ENCODE results near the gene MSH2. TPM values are rescaled to one million over a fixed set of nuclear protein-coding genes. Genes with fewer than 3 reads are reported as not detected.
"Not testable (repeated sequence)": the region's sequence is repeated elsewhere in the genome, so short reads cannot be mapped to it uniquely, and the experiment has no call there.

Gene MSH2
- total RNA-seq, 2 donors from 2014 or later = 126 to 135 TPM

DNA sequence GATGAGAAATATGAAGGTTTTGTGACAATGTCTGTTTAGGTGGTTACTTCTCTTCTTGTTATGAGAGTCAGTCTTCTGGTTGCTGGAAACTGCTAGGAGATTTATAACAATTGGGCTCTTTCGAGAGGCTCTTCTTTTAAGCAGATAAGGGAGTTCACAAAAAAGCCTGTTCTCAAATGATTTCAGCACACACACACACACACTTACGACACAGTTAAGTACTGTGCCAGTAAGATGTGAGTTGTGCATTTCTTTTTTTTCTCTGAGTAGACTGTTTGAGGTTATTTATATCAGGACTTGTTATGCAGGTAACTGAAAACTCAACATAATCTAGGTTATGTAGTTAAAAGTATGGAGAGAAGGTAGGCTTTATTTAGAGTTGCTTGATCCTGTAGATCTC is 49.8 kb downstream of the MSH2 start:
- no peaks in the 10 kb centered on the region for H3K4me1 ChIP-seq (ENCODE audit: control insufficient read depth, insufficient read depth, low read length)
- TF ChIP-seq CTCF (conservative IDR thresholded peaks at IDR 0.05) = no peak
- H3K9me3 ChIP-seq (ENCODE audit: control insufficient read depth, low read length) = peaks cover 18% of the 10 kb centered on the region
- H3K9ac ChIP-seq (ENCODE audit: extremely low read depth, low read length, poor library complexity, severe bottlenecking) = no peak overlapping the region
- H3K27ac Mint-ChIP-seq = peak overlapping the region; percentile 59
- H3K27me3 ChIP-seq (ENCODE audit: control insufficient read depth, insufficient read depth, low read length, poor library complexity, severe bottlenecking) = no peaks in the 10 kb centered on the region
- peaks cover 85% of the 10 kb centered on the region for H3K36me3 ChIP-seq (ENCODE audit: control insufficient read depth, insufficient read depth, low read length)
- no peaks in the 10 kb centered on the region for H3K4me1 Mint-ChIP-seq
- WGBS, 2 experiments (ENCODE audit: insufficient coverage in 1 of 2, insufficient read length in 1 of 2) = 100% methylated on average over 2 of the region's 2 CpGs; no CpG with 5 or more reads in 1 of the 2 experiments
- no peak overlapping the region for H3K4me3 ChIP-seq (ENCODE audit: low read length)
- no peaks in the 10 kb centered on the region for H3K27me3 Mint-ChIP-seq (ENCODE audit: insufficient read depth)
- H3K4me3 Mint-ChIP-seq = no peak overlapping the region
- H3K36me3 Mint-ChIP-seq (ENCODE audit: low read depth) = peaks cover 86% of the 10 kb centered on the region
- no peak overlapping the region for H3K27ac ChIP-seq (ENCODE audit: low read depth, low read length)
- DNase-seq = no peak
- peaks cover 2% of the 10 kb centered on the region for H3K9me3 Mint-ChIP-seq

DNA sequence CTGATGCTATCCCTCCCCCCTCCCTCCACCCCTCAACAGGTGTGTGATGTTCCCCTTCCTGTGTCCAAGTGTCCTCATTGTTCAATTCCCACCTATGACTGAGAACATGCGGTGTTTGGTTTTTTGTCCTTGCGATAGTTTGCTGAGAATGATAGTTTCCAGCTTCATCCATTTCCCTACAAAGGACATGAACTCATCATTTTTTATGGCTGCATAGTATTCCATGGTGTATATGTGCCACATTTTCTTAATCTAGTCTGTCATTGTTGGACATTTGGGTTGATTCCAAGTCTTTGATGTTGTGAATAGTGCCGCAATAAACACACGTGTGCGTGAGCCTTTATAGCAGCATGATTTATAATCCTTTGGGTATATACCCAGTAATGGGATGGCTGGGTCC is 51.9 kb downstream of the MSH2 start:
- not testable (repeated sequence) for H3K27me3 ChIP-seq (ENCODE audit: control insufficient read depth, insufficient read depth, low read length, poor library complexity, severe bottlenecking); H3K27ac ChIP-seq (ENCODE audit: low read depth, low read length); DNase-seq; H3K4me3 Mint-ChIP-seq; H3K4me1 ChIP-seq (ENCODE audit: control insufficient read depth, insufficient read depth, low read length); H3K4me1 Mint-ChIP-seq; H3K4me3 ChIP-seq (ENCODE audit: low read length); H3K27me3 Mint-ChIP-seq (ENCODE audit: insufficient read depth); H3K9ac ChIP-seq (ENCODE audit: extremely low read depth, low read length, poor library complexity, severe bottlenecking); H3K9me3 Mint-ChIP-seq; H3K27ac Mint-ChIP-seq
- WGBS, 2 experiments (ENCODE audit: insufficient coverage in 1 of 2, insufficient read length in 1 of 2) = 96 to 100% methylated on average over 3 to 5 of the region's 5 CpGs
- Histone ChIP-seq H3K9me3 (ENCODE audit: control insufficient read depth, low read length) (peaks cover 18% of the 10 kb centered on the region), H3K36me3 (ENCODE audit: control insufficient read depth, insufficient read depth, low read length) (peaks cover 77% of the 10 kb centered on the region)
- H3K36me3 Mint-ChIP-seq (ENCODE audit: low read depth) = peaks cover 81% of the 10 kb centered on the region

- WGBS, 2 experiments (ENCODE audit: insufficient coverage in 1 of 2, insufficient read length in 1 of 2) = 99 to 100% methylated on average over 1 to 3 of the region's 3 CpGs
- TF ChIP-seq CTCF (conservative IDR thresholded peaks at IDR 0.05) = no peak
- Histone ChIP-seq H3K9ac (ENCODE audit: extremely low read depth, low read length, poor library complexity, severe bottlenecking) (no peak overlapping the region), H3K4me1 (ENCODE audit: control insufficient read depth, insufficient read depth, low read length) (no peaks in the 10 kb centered on the region), H3K27me3 (ENCODE audit: control insufficient read depth, insufficient read depth, low read length, poor library complexity, severe bottlenecking) (no peaks in the 10 kb centered on the region), H3K9me3 (ENCODE audit: control insufficient read depth, low read length) (peaks cover 18% of the 10 kb centered on the region), H3K4me3 (ENCODE audit: low read length) (no peak overlapping the region), H3K36me3 (ENCODE audit: control insufficient read depth, insufficient read depth, low read length) (peaks cover 79% of the 10 kb centered on the region), H3K27ac (ENCODE audit: low read depth, low read length) (no peak overlapping the region)
- H3K27me3 Mint-ChIP-seq (ENCODE audit: insufficient read depth) = no peaks in the 10 kb centered on the region
- H3K27ac Mint-ChIP-seq = no peak overlapping the region
- no peak overlapping the region for H3K4me3 Mint-ChIP-seq
- no peak for DNase-seq
- peaks cover 83% of the 10 kb centered on the region for H3K36me3 Mint-ChIP-seq (ENCODE audit: low read depth)
- H3K9me3 Mint-ChIP-seq = peaks cover 2% of the 10 kb centered on the region
- H3K4me1 Mint-ChIP-seq = peaks cover 8% of the 10 kb centered on the region
Measured at GRCh38 chr2:47455411-47455810, 52.5 kb downstream of the MSH2 start.

DNA sequence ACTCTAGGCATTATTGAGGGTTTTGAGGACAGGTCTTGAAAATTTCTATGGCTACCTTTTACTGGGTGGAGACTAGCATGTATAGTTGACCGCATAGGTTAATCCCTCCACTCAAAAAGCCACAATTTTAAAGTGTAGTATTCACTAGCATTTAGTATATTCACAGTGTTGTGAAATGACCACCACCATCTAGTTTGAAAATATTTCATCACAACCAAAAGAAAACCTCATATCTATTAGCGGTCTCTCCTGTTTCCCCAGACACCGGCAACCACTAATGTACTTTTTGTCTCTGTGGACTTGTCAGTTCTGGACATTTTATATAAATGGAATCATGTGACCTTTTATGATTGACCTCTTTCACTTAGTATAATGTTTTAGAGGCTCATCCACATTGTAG is 53.9 kb downstream of the MSH2 start:
- DNase-seq = no peak
- WGBS, 2 experiments (ENCODE audit: insufficient coverage in 1 of 2, insufficient read length in 1 of 2) = 100% methylated on average over 3 of the region's 3 CpGs; no CpG with 5 or more reads in 1 of the 2 experiments
- H3K36me3 ChIP-seq (ENCODE audit: control insufficient read depth, insufficient read depth, low read length) = peaks cover 70% of the 10 kb centered on the region
- no peak overlapping the region for H3K9ac ChIP-seq (ENCODE audit: extremely low read depth, low read length, poor library complexity, severe bottlenecking)
- peaks cover 18% of the 10 kb centered on the region for H3K9me3 ChIP-seq (ENCODE audit: control insufficient read depth, low read length)
- no peak overlapping the region for H3K4me3 ChIP-seq (ENCODE audit: low read length)
- no peaks in the 10 kb centered on the region for H3K4me1 ChIP-seq (ENCODE audit: control insufficient read depth, insufficient read depth, low read length)
- Mint-ChIP-seq H3K4me1 (peaks cover 8% of the 10 kb centered on the region), H3K9me3 (peaks cover 2% of the 10 kb centered on the region), H3K27ac (no peak overlapping the region), H3K36me3 (ENCODE audit: low read depth) (peaks cover 77% of the 10 kb centered on the region), H3K27me3 (ENCODE audit: insufficient read depth) (no peaks in the 10 kb centered on the region), H3K4me3 (no peak overlapping the region)
- TF ChIP-seq CTCF (conservative IDR thresholded peaks at IDR 0.05) = no peak
- no peaks in the 10 kb centered on the region for H3K27me3 ChIP-seq (ENCODE audit: control insufficient read depth, insufficient read depth, low read length, poor library complexity, severe bottlenecking)
- H3K27ac ChIP-seq (ENCODE audit: low read depth, low read length) = no peak overlapping the region
